GM23248 (cell line): ENCODE data around the gene FNDC3B. TPM values are rescaled to one million over a fixed set of nuclear protein-coding genes. Genes with fewer than 3 reads are reported as not detected.

Experiments used
- DNase-seq: peaks from one replicate; pipeline ENCODE4 v3.0.0-alpha.2; 2015
- H2AFZ ChIP-seq: fragments of 200-600 bp; sonication (generic); 2 replicates; pipeline ENCODE4 v1.6.1; 2016; ENCODE audit warnings: antibody characterized with exemption
- H3F3A ChIP-seq: fragments of 200-600 bp; sonication (generic); 2 replicates; pipeline ENCODE4 v1.6.1; 2016; ENCODE audit warnings: mild to moderate bottlenecking, antibody characterized with exemption, mixed run types; ENCODE audit not compliant: insufficient read depth
- H3K27ac ChIP-seq: fragments of 200-600 bp; sonication (generic); 2 replicates; pipeline ENCODE4 v1.5.1; 2016; ENCODE audit warnings: mild to moderate bottlenecking
- H3K27me3 ChIP-seq: fragments of 200-600 bp; sonication (generic); replicated peaks from 2 replicates; pipeline ENCODE4 v1.6.1; 2016; ENCODE audit warnings: mild to moderate bottlenecking; ENCODE audit not compliant: insufficient read depth
- H3K36me3 ChIP-seq: fragments of 200-600 bp; sonication (generic); 2 replicates; pipeline ENCODE4 v1.6.1; 2016; ENCODE audit warnings: low read depth, mild to moderate bottlenecking
- H3K4me1 ChIP-seq: fragments of 200-600 bp; sonication (generic); 2 replicates; pipeline ENCODE4 v1.6.1; 2016; ENCODE audit warnings: mild to moderate bottlenecking; ENCODE audit not compliant: insufficient read depth
- H3K4me2 ChIP-seq: fragments of 200-600 bp; sonication (generic); one replicate; pipeline ENCODE4 v1.6.1; 2016; ENCODE audit warnings: mild to moderate bottlenecking; ENCODE audit not compliant: unreplicated experiment
- H3K4me3 ChIP-seq: fragments of 200-600 bp; sonication (generic); 2 replicates; pipeline ENCODE4 v1.5.1; 2016; ENCODE audit warnings: mild to moderate bottlenecking
- H3K79me2 ChIP-seq: fragments of 200-600 bp; sonication (generic); 2 replicates; pipeline ENCODE4 v1.6.1; 2016; ENCODE audit warnings: mild to moderate bottlenecking; ENCODE audit not compliant: insufficient read depth
- H3K9ac ChIP-seq: fragments of 200-600 bp; sonication (generic); 2 replicates; pipeline ENCODE4 v1.6.1; 2016; ENCODE audit warnings: mild to moderate bottlenecking
- H3K9me2 ChIP-seq: fragments of 200-600 bp; sonication (generic); 2 replicates; pipeline ENCODE4 v1.6.1; 2016; ENCODE audit warnings: mixed run types, mild to moderate bottlenecking, moderate library complexity; ENCODE audit not compliant: insufficient read depth
- H3K9me3 ChIP-seq: fragments of 200-600 bp; sonication (generic); one replicate; pipeline ENCODE4 v1.6.1; 2017; ENCODE audit warnings: low read depth
- H4K20me1 ChIP-seq: fragments of 200-600 bp; sonication (generic); 2 replicates; pipeline ENCODE4 v1.6.0; 2016; ENCODE audit not compliant: insufficient read depth
- EZH2 ChIP-seq: fragments of 200-600 bp; sonication (generic); IDR thresholded peaks from 2 replicates; pipeline ENCODE4 v1.6.1; 2018; ENCODE audit warnings: antibody characterized with exemption, mild to moderate bottlenecking; ENCODE audit not compliant: insufficient read depth, poor library complexity, severe bottlenecking
- EZH2phosphoT487 ChIP-seq: fragments of 200-600 bp; sonication (generic); IDR thresholded peaks from 2 replicates; pipeline ENCODE4 v1.6.1; 2018; ENCODE audit warnings: antibody characterized with exemption, moderate library complexity, mild to moderate bottlenecking, low read depth; ENCODE audit not compliant: insufficient read depth
- WGBS, 2 experiments: methylation state at CpG; one replicate each; pipeline ENCODE4 v1.1.6; 2015 to 2017; ENCODE audit warnings: low lambda C conversion rate in 2 of 2, low coverage in 1 of 2; ENCODE audit errors: missing lambda C conversion rate in 2 of 2; 5-methylcytosine and 5-hydroxymethylcytosine counted together
- in situ Hi-C: fragments of 300-500 bp; cut with MboI; formaldehyde crosslinking; loops from 2 replicates; pipeline ENCODE4 v1.15.0; 2020
- polyA plus RNA-seq: library from polyadenylated mRNA; unstranded; fragments of >200 nt; fragmentation: Nextera tagmentation; extraction: Ambion mirVana; gene quantifications from 2 replicates; pipeline ENCODE4 v1.2.1, GENCODE V29; 2016
- total RNA-seq: library from RNA; depleted of rRNA; stranded (reverse); fragments of >200 nt; shearing (Covaris generic); gene quantifications from 2 replicates; pipeline ENCODE4 v1.2.3, GENCODE V29; 2014

The FNDC3B gene
- total and polyA plus RNA-seq, 2 experiments from 2014 or later = 85.5 to 123 TPM

DNA sequence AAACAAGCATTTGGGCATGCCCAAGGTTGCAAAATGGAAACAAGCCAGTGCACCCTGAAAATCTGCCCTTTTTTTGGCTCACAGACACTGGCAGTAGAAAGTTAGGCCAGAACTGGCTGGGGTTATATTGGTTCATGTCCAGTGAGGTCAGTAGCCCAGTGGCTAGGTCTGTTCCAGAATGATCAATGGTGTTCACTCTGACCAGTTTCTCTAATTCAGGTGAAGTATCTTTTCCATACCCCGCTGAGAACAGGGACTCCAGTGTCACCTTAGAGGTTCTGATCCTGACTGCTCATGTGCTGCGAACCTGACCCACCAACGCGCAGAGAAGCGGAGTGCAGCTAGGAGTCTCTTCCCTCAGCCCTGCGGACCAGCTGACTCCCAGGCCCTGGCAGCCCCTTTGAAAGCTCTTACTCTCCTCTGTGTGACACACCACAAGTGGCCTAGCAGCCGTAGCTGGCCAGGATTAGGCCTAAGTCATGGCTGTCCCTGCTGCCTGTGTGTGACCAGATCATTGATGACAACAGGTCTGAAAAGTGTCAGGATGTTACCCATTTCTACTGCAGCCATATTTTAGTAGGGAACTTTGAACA, 285.3 kb downstream of the FNDC3B start:
- H3K4me3 ChIP-seq = no peak overlapping the region
- peaks cover 57% of the 10 kb centered on the region for H3K36me3 ChIP-seq
- TF ChIP-seq EZH2 (no peak), EZH2phosphoT487 (no peak)
- H3K79me2 ChIP-seq = peaks cover 59% of the 10 kb centered on the region
- no peak overlapping the region for H2AFZ ChIP-seq
- 0 out of 2 replicates have a peak overlapping the region, but pooled peaks have one; percentile 17 for H3K9ac ChIP-seq
- in situ Hi-C loops = no loop called here
- H3K27me3 ChIP-seq = no peaks in the 10 kb centered on the region
- WGBS, 2 experiments = 94 to 96% methylated on average over 7 of the region's 7 CpGs
- peaks cover 53% of the 10 kb centered on the region for H3F3A ChIP-seq
- H3K27ac ChIP-seq = peak overlapping the region; percentile 72
- H4K20me1 ChIP-seq = no peaks in the 10 kb centered on the region
- H3K4me1 ChIP-seq = peaks cover 28% of the 10 kb centered on the region
- DNase-seq = no peak
- H3K4me2 ChIP-seq = no peak overlapping the region
- H3K9me2 ChIP-seq = no peaks in the 10 kb centered on the region
- H3K9me3 ChIP-seq = no peaks in the 10 kb centered on the region

DNA sequence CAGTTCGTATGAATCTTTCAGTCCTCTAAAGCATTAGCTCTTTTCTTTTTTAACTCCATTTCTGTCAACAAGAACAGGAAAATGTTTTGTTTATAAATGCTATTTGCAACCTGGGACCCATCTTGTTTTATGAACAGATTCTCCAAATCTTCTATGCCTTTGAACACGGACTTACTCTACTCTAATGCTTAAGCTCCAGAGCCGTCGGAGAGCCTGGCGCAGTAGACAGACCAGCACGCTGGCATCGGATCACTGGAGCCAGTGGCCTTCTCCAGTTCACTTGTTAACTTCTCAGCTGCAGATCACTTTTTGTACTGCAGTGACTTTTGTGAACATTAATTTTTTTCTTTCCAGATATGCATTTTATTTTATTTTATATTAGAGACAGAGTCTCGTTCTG, 286.1 kb downstream of the FNDC3B start:
- no peak for TF ChIP-seq EZH2phosphoT487
- TF ChIP-seq EZH2 = no peak
- peaks cover 59% of the 10 kb centered on the region for H3K36me3 ChIP-seq
- in situ Hi-C loops = no loop called here

DNA sequence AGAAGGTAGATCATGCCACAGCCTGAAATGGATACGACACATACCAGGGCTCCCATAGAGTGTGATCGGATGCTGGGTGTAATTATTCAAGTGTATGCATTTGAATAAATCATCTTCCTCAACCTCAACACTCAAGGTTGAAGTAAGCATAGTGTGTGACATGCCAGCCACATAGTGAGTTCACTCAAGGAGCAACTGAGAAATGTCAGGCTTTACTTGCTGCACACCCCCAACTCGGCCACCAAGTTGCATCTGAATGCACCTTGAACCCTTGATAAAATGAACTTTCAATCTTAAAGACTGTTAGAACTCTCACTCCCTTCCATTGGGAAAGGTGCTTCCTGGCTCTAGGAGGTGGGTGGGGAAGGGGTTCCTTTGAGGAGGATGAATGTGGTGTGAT, 287.6 kb downstream of the FNDC3B start:
- Histone ChIP-seq H3K79me2 (peaks cover 50% of the 10 kb centered on the region), H3K4me1 (peaks cover 18% of the 10 kb centered on the region), H3K9ac (no peak overlapping the region), H3K9me2 (no peaks in the 10 kb centered on the region), H4K20me1 (no peaks in the 10 kb centered on the region), H3F3A (peaks cover 50% of the 10 kb centered on the region), H3K9me3 (no peaks in the 10 kb centered on the region), H3K4me2 (no peak overlapping the region), H3K27me3 (no peaks in the 10 kb centered on the region), H3K4me3 (no peak overlapping the region), H3K27ac (no peak overlapping the region), H2AFZ (no peak overlapping the region), H3K36me3 (peaks cover 67% of the 10 kb centered on the region)
- in situ Hi-C loops = no loop called here
- WGBS, 2 experiments = 97 to 98% methylated on average over 3 of the region's 3 CpGs
- no peak for TF ChIP-seq EZH2
- TF ChIP-seq EZH2phosphoT487 = no peak
- no peak for DNase-seq

More for the DNA sequence above, 286.1 kb downstream of the FNDC3B start:
- Histone ChIP-seq H3K27ac (no peak overlapping the region), H3K4me2 (no peak overlapping the region), H2AFZ (no peak overlapping the region), H3F3A (peaks cover 48% of the 10 kb centered on the region), H3K27me3 (no peaks in the 10 kb centered on the region), H4K20me1 (no peaks in the 10 kb centered on the region), H3K9me2 (no peaks in the 10 kb centered on the region), H3K4me3 (no peak overlapping the region), H3K9ac (no peak overlapping the region), H3K9me3 (no peaks in the 10 kb centered on the region), H3K79me2 (peaks cover 55% of the 10 kb centered on the region), H3K4me1 (peaks cover 26% of the 10 kb centered on the region)
- no peak for DNase-seq
- 91 to 93% methylated on average over 8 of the region's 8 CpGs for WGBS, 2 experiments

DNA sequence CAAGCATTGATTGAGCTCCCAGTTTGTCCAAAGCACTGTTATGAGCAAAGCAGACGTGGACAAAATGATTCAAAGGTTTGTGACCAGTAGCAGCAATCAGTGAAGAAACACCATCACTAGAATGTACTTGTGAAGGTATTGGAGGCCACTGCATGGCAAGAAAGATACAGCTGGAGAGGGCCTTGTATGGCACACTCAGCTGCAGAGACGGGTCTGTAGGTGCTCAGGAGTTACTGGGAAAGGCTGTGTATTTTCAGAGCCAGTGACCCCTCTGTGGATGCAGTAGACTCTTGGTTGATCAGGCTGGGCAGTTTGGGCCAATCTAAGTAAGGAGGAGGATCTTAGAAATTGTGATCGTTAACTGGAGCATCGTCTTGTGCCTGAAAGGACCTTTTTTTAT, 288.9 kb downstream of the FNDC3B start:
- 94 to 95% methylated on average over 4 of the region's 4 CpGs for WGBS, 2 experiments
- peaks cover 60% of the 10 kb centered on the region for H3F3A ChIP-seq
- no peak overlapping the region for H3K4me3 ChIP-seq
- H3K4me2 ChIP-seq = no peak overlapping the region
- H3K9ac ChIP-seq = no peak overlapping the region
- H3K36me3 ChIP-seq = peaks cover 70% of the 10 kb centered on the region
- peaks cover 49% of the 10 kb centered on the region for H3K79me2 ChIP-seq
- H3K9me2 ChIP-seq = no peaks in the 10 kb centered on the region
- no peak for DNase-seq
- no peak overlapping the region for H3K27ac ChIP-seq
- no peaks in the 10 kb centered on the region for H4K20me1 ChIP-seq
- in situ Hi-C loops = no loop called here
- H3K9me3 ChIP-seq = no peaks in the 10 kb centered on the region
- no peak overlapping the region for H2AFZ ChIP-seq
- TF ChIP-seq EZH2phosphoT487 = no peak
- H3K27me3 ChIP-seq = no peaks in the 10 kb centered on the region
- peaks cover 17% of the 10 kb centered on the region for H3K4me1 ChIP-seq
